Liver (tissue), 9 donors: ENCODE results near the gene WASF2. TPM values are rescaled to one million over a fixed set of nuclear protein-coding genes. Genes with fewer than 3 reads are reported as not detected.

Experiments used
- DNase-seq: peaks from one replicate; pipeline ENCODE4 v3.0.0-alpha.2; 2017; ENCODE audit warnings: low spot score
- H3K27ac ChIP-seq, 2 donors: one replicate each; pipeline ENCODE4 v1.7.0; 2013; ENCODE audit warnings: inconsistent platforms in 2 of 2, low read length in 2 of 2, control low read depth in 1 of 2, low read depth in 1 of 2, mild to moderate bottlenecking in 1 of 2
- H3K27me3 ChIP-seq, 4 donors: one replicate each; pipeline versions ENCODE4 v1.6.1 to v1.7.0; 2013; ENCODE audit warnings: low read length in 3 of 4, inconsistent platforms in 1 of 4, mild to moderate bottlenecking in 1 of 4, moderate library complexity in 1 of 4; ENCODE audit not compliant: control insufficient read depth in 4 of 4, insufficient read depth in 4 of 4
- H3K36me3 ChIP-seq, 4 donors: one replicate each; pipeline versions ENCODE4 v1.6.1 to v1.7.0; 2013; ENCODE audit warnings: low read length in 3 of 4, mild to moderate bottlenecking in 3 of 4, low read depth in 1 of 4, moderate library complexity in 1 of 4; ENCODE audit not compliant: control insufficient read depth in 4 of 4, insufficient read depth in 3 of 4
- H3K4me1 ChIP-seq, 4 donors: one replicate each; pipeline versions ENCODE4 v1.6.1 to v1.7.0; 2013; ENCODE audit warnings: low read length in 3 of 4, mild to moderate bottlenecking in 3 of 4, moderate library complexity in 1 of 4; ENCODE audit not compliant: control insufficient read depth in 4 of 4, insufficient read depth in 4 of 4
- H3K4me3 ChIP-seq, 3 donors: one replicate each; pipeline versions ENCODE4 v1.6.1 to v1.7.0; 2013; ENCODE audit warnings: low read length in 3 of 3, control low read depth in 1 of 3, low read depth in 1 of 3, mild to moderate bottlenecking in 1 of 3
- H3K9ac ChIP-seq, 2 donors: one replicate each; pipeline ENCODE4 v1.7.0; 2013; ENCODE audit warnings: low read length in 2 of 2, mild to moderate bottlenecking in 2 of 2, moderate library complexity in 2 of 2, control low read depth in 1 of 2, low read depth in 1 of 2
- H3K9me3 ChIP-seq, 4 donors: one replicate each; pipeline versions ENCODE4 v1.6.1 to v1.7.0; 2013; ENCODE audit warnings: low read length in 3 of 4; ENCODE audit not compliant: control insufficient read depth in 4 of 4
- EGR1 ChIP-seq, 2 donors: IDR thresholded peaks; 2 replicates each; pipeline ENCODE4 v1.6.1; 2016 to 2018; ENCODE audit warnings: antibody characterized with exemption in 2 of 2, low read depth in 2 of 2
- FOXA2 ChIP-seq: IDR thresholded peaks from 2 replicates; pipeline ENCODE4 v1.6.1; 2016; ENCODE audit warnings: antibody characterized with exemption
- HNF4A ChIP-seq, 2 donors: conservative IDR thresholded peaks; 2 replicates each; pipeline ENCODE4 v1.6.1; 2016; ENCODE audit warnings: antibody characterized with exemption in 2 of 2, mild to moderate bottlenecking in 2 of 2
- HNF4G ChIP-seq: IDR thresholded peaks from 2 replicates; pipeline ENCODE4 v1.6.1; 2016; ENCODE audit warnings: antibody characterized with exemption
- JUND ChIP-seq, 2 donors: IDR thresholded peaks; 2 replicates each; pipeline ENCODE4 v1.6.1; 2016; ENCODE audit warnings: antibody characterized with exemption in 2 of 2
- NR2F2 ChIP-seq: IDR thresholded peaks from 2 replicates; pipeline ENCODE4 v1.6.1; 2016; ENCODE audit warnings: antibody characterized with exemption
- RAD21 ChIP-seq, 2 donors: IDR thresholded peaks; 2 replicates each; pipeline ENCODE4 v1.6.1; 2016; ENCODE audit warnings: antibody characterized with exemption in 2 of 2, mild to moderate bottlenecking in 2 of 2
- RXRA ChIP-seq, 2 donors: IDR thresholded peaks; 2 replicates each; pipeline ENCODE4 v1.6.1; 2017 to 2018; ENCODE audit warnings: antibody characterized with exemption in 2 of 2, mild to moderate bottlenecking in 1 of 2
- SP1 ChIP-seq: IDR thresholded peaks from 2 replicates; pipeline ENCODE4 v1.6.1; 2018; ENCODE audit warnings: antibody characterized with exemption, mild to moderate bottlenecking
- TAF1 ChIP-seq: conservative IDR thresholded peaks from 2 replicates; pipeline ENCODE4 v1.6.1; 2016; ENCODE audit warnings: antibody characterized with exemption, mild to moderate bottlenecking
- YY1 ChIP-seq: IDR thresholded peaks from 2 replicates; pipeline ENCODE4 v1.6.1; 2016; ENCODE audit warnings: antibody characterized with exemption, mild to moderate bottlenecking
- WGBS: extraction: QIAGEN DNeasy Blood & Tissue Kit; methylation state at CpG from one replicate; pipeline ENCODE4 v1.1.7; 2013; 5-methylcytosine and 5-hydroxymethylcytosine counted together
- polyA plus RNA-seq, 2 donors: library from polyadenylated mRNA; stranded (reverse) in 1 of 2; unstranded in 1 of 2; fragments of 200-250 nt in 1 of 2; fragments of >200 nt in 1 of 2; fragmentation: Nextera tagmentation in 1 of 2; extraction: Ambion mirVana in 1 of 2; gene quantifications; one replicate each; pipeline versions ENCODE4 v1.2.1 to v1.2.3, GENCODE V29; 2013 to 2015
- total RNA-seq, 2 donors: library from RNA; depleted of rRNA; stranded (reverse); fragments of >200 nt; gene quantifications; one replicate each; pipeline ENCODE4 v1.2.3, GENCODE V29; 2014
- TF ChIP-seq, protein P1 (sequence below): fragments of 150-350 bp; IDR thresholded peaks from 2 replicates; pipeline ENCODE4 v1.5.1; 2017; ENCODE audit warnings: improper control_type of control experiment, low read depth, low read length; ENCODE audit not compliant: missing input control
- TF ChIP-seq, protein P2 (sequence below): IDR thresholded peaks from 2 replicates; pipeline ENCODE4 v1.6.1; 2016; ENCODE audit warnings: antibody characterized with exemption
- TF ChIP-seq, protein P3 (sequence below): IDR thresholded peaks from 2 replicates; pipeline ENCODE4 v1.6.1; 2016; ENCODE audit warnings: antibody characterized with exemption
- TF ChIP-seq, protein P4 (sequence below): IDR thresholded peaks from 2 replicates; pipeline ENCODE4 v1.6.1; 2016; ENCODE audit warnings: antibody characterized with exemption
- donor health status: healthy.
- donor health status: healthy.
- donor health status: healthy.
- donor health status: healthy.
- donor health status: healthy.

The WASF2 gene
- total and polyA plus RNA-seq, 4 donors = 11.6 to 37.7 (median 18.7) TPM

DNA sequence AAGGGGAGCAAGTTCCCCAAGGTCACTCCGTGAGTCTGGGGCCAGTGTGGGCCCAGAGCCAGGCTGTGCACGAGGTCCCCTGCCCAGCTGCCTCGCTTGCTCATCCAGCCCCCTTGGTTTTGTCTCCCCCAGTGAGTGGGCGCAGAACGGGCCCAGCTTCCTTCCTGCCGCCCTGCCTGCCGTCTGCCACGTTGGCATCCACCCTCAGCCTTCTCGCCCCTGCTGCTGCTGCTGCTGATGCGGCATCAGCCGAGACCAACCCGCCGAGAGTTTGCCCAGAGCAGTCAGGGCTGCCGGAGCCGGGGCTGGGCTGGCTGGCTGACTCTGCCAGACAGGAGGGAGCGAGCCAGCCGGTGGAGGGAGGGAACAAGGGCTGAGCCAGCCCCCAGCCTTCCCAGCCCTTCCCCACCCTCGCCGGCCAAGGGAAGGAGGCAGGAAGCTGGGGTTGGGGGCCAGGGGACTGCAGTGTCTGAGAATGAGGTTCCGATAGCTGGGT lies 31.4 kb upstream of the WASF2 start:
- no peaks in the 10 kb centered on the region for H3K27me3 ChIP-seq
- no peaks in the 10 kb centered on the region for H3K36me3 ChIP-seq
- TF ChIP-seq, protein P1, sequence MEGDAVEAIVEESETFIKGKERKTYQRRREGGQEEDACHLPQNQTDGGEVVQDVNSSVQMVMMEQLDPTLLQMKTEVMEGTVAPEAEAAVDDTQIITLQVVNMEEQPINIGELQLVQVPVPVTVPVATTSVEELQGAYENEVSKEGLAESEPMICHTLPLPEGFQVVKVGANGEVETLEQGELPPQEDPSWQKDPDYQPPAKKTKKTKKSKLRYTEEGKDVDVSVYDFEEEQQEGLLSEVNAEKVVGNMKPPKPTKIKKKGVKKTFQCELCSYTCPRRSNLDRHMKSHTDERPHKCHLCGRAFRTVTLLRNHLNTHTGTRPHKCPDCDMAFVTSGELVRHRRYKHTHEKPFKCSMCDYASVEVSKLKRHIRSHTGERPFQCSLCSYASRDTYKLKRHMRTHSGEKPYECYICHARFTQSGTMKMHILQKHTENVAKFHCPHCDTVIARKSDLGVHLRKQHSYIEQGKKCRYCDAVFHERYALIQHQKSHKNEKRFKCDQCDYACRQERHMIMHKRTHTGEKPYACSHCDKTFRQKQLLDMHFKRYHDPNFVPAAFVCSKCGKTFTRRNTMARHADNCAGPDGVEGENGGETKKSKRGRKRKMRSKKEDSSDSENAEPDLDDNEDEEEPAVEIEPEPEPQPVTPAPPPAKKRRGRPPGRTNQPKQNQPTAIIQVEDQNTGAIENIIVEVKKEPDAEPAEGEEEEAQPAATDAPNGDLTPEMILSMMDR = no peak
- TF ChIP-seq, protein P2, sequence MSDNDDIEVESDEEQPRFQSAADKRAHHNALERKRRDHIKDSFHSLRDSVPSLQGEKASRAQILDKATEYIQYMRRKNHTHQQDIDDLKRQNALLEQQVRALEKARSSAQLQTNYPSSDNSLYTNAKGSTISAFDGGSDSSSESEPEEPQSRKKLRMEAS = no peak
- TF ChIP-seq JUND (IDR thresholded peaks at IDR 0.05) (no peak), TAF1 (no peak)
- H3K4me1 ChIP-seq = peaks cover 0 to 27% (median 11%) of the 10 kb centered on the region in 4 donors
- DNase-seq = no peak
- H3K27ac ChIP-seq = no peak overlapping the region
- H3K9me3 ChIP-seq = no peaks in the 10 kb centered on the region
- no peak overlapping the region for H3K9ac ChIP-seq
- H3K4me3 ChIP-seq = no peak overlapping the region
- 67% methylated on average over 20 of the region's 20 CpGs for WGBS

DNA sequence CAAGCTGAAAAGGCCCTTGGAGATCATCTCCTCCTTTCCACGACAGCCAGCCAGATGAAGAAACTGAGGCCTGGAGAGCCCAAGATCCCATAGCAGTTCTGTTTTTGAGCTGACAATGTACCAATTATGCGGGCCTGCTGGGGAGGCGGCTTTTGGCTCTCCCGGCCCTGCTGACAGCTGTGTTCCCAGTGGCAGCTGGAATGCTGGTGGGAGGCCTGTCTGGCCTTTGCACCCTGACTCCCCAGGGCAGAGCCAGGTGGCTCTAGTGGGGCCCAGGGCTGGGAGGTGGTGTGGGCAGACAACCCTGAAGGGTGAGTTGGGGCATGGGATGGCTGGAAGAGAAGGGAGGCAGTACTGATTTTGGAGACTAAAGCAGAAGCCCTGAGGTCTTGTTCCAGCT lies 30.7 kb upstream of the WASF2 start:
- H3K27ac ChIP-seq = no peak overlapping the region
- H3K4me3 ChIP-seq = no peak overlapping the region
- no peaks in the 10 kb centered on the region for H3K36me3 ChIP-seq
- no peaks in the 10 kb centered on the region for H3K9me3 ChIP-seq
- peaks cover 0 to 23% (median 11%) of the 10 kb centered on the region in 4 donors for H3K4me1 ChIP-seq
- H3K27me3 ChIP-seq = no peaks in the 10 kb centered on the region
- no peak for DNase-seq
- WGBS = 83% methylated on average over 4 of the region's 4 CpGs
- H3K9ac ChIP-seq = no peak overlapping the region
- TF ChIP-seq, protein P3, sequence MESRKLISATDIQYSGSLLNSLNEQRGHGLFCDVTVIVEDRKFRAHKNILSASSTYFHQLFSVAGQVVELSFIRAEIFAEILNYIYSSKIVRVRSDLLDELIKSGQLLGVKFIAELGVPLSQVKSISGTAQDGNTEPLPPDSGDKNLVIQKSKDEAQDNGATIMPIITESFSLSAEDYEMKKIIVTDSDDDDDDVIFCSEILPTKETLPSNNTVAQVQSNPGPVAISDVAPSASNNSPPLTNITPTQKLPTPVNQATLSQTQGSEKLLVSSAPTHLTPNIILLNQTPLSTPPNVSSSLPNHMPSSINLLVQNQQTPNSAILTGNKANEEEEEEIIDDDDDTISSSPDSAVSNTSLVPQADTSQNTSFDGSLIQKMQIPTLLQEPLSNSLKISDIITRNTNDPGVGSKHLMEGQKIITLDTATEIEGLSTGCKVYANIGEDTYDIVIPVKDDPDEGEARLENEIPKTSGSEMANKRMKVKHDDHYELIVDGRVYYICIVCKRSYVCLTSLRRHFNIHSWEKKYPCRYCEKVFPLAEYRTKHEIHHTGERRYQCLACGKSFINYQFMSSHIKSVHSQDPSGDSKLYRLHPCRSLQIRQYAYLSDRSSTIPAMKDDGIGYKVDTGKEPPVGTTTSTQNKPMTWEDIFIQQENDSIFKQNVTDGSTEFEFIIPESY = no peak
- peak; percentile 55 to 62 for TF ChIP-seq HNF4A (conservative IDR thresholded peaks at IDR 0.05)
- TF ChIP-seq, protein P4, sequence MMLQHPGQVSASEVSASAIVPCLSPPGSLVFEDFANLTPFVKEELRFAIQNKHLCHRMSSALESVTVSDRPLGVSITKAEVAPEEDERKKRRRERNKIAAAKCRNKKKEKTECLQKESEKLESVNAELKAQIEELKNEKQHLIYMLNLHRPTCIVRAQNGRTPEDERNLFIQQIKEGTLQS = no peak
- no peak for TF ChIP-seq FOXA2
- no peak for TF ChIP-seq EGR1 (IDR thresholded peaks at IDR 0.05; ENCODE audit: low read depth in 2 of 2)
- TF ChIP-seq RAD21 (IDR thresholded peaks at IDR 0.05) = no peak
- TF ChIP-seq, protein P1 = no peak
- no peak for TF ChIP-seq TAF1
- TF ChIP-seq RXRA (IDR thresholded peaks at IDR 0.05) = no peak
- TF ChIP-seq NR2F2 = no peak
- no peak for TF ChIP-seq HNF4G
- TF ChIP-seq, protein P2 = no peak
- TF ChIP-seq YY1 = no peak
- peak; percentile 42 for TF ChIP-seq SP1
